Activated naive CD4-positive, alpha-beta T cell treated with anti-CD3 and anti-CD28 coated beads for 36 hours (primary cell): ENCODE data around the gene MYORG. TPM values are rescaled to one million over a fixed set of nuclear protein-coding genes. Genes with fewer than 3 reads are reported as not detected.
A peak's percentile ranks its signal among the peaks of the same experiment; 100 is the strongest.
"Not testable (repeated sequence)": the region's sequence is repeated elsewhere in the genome, so short reads cannot be mapped to it uniquely, and the experiment has no call there.

ENCODE experiments used
- CTCF ChIA-PET: fragments of 350-600 bp; sonication (Branson Sonifier 250); formaldehyde crosslinking; loops from one replicate; lab custom pipeline; 2021; ENCODE audit warnings: antibody characterized with exemption; lab: Charles Lee
- DNase-seq: peaks from one replicate; pipeline ENCODE4 v3.0.0-alpha.2; 2020
- H3K27ac Mint-ChIP-seq: one replicate; pipeline ENCODE4 v1.8.0; 2021; ENCODE audit warnings: mild to moderate bottlenecking, mixed read lengths
- H3K27me3 Mint-ChIP-seq: one replicate; pipeline ENCODE4 v1.8.0; 2021; ENCODE audit warnings: low read depth, mixed read lengths
- H3K36me3 Mint-ChIP-seq: one replicate; pipeline ENCODE4 v1.8.0; 2021; ENCODE audit warnings: low read depth, mixed read lengths
- H3K4me1 Mint-ChIP-seq: one replicate; pipeline ENCODE4 v1.8.0; 2021; ENCODE audit warnings: low read depth, mixed read lengths
- H3K4me3 Mint-ChIP-seq: one replicate; pipeline ENCODE4 v1.8.0; 2021; ENCODE audit warnings: mild to moderate bottlenecking, moderate library complexity, mixed read lengths
- H3K9me3 Mint-ChIP-seq: one replicate; pipeline ENCODE4 v1.8.0; 2021; ENCODE audit warnings: mixed read lengths
- intact Hi-C: fragments of 100-400 bp; cut with micrococcal nuclease; formaldehyde crosslinking; loops from one replicate; pipeline ENCODE4 v1.15.1; 2023
- total RNA-seq, 2 experiments: library from RNA; stranded (reverse); gene quantifications; one replicate each; pipeline ENCODE4 v1.2.3, GENCODE V29; 2021

The MYORG gene
- total RNA-seq, 2 experiments from 2014 or later = 1.1 to 2.0 TPM

DNA sequence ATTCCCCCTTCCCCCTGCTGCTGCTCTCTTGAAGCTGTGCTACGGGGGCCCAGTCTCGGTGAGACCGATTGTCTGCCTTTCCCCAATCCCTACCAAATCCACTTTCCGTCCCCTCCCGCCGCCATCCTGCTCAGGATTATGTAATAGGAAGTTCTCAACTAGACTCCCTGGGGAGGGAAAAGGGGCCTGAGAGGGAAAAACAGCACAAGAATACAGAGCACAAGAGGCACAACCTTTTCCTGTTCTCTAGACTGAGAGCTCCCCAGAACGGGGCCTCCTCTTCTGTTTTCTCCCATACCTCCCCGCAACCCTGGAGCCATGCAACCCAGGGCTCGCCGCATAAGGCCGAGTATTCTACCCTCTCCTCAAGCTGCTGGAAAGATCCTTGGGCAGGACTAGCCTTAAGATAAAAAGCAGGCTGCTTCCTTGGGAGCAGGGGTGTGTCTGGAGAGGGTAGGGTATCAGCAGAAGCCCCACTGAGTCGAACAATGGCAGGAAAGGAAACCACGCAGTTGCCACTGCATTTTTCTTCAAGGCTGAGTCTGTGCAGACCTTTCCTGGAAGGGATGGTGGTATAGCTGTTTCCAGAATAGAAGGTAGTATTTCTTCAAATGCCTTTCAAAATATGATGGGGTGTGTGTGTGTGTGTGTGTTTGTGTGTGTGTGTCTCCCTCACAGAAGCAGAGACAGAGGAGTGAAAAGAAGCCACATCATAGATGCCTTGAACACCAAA is 12.9 kb downstream of the MYORG start:
- peaks cover 15% of the 10 kb centered on the region for H3K4me1 Mint-ChIP-seq
- H3K4me3 Mint-ChIP-seq = no peak overlapping the region
- H3K27ac Mint-ChIP-seq = peak overlapping the region; percentile 0
- H3K9me3 Mint-ChIP-seq = peaks cover 6% of the 10 kb centered on the region
- CTCF ChIA-PET = interaction anchor here (0.6 to 1.2 kb wide), 3 partner anchors 11 to 516 kb away, joined by 4 to 6 read pairs (median 6); no protein-coding TSS in a partner anchor
- no peaks in the 10 kb centered on the region for H3K27me3 Mint-ChIP-seq
- peaks cover 2% of the 10 kb centered on the region for H3K36me3 Mint-ChIP-seq
- peak; percentile 44 for DNase-seq
- intact Hi-C loops = no loop called here

- H3K9me3 Mint-ChIP-seq = peaks cover 6% of the 10 kb centered on the region
- no peaks in the 10 kb centered on the region for H3K27me3 Mint-ChIP-seq
- intact Hi-C loops = no loop called here
- H3K36me3 Mint-ChIP-seq = peaks cover 4% of the 10 kb centered on the region
- no peak overlapping the region for H3K4me3 Mint-ChIP-seq
- CTCF ChIA-PET = interaction anchor here (0.7 kb wide), 1 partner anchor 22 kb away, joined by 3 read pairs; no protein-coding TSS in a partner anchor
- DNase-seq = no peak
- H3K27ac Mint-ChIP-seq = no peak overlapping the region
- peaks cover 15% of the 10 kb centered on the region for H3K4me1 Mint-ChIP-seq
Measured at GRCh38 chr9:34362614-34363214, 14.0 kb downstream of the MYORG start.

DNA sequence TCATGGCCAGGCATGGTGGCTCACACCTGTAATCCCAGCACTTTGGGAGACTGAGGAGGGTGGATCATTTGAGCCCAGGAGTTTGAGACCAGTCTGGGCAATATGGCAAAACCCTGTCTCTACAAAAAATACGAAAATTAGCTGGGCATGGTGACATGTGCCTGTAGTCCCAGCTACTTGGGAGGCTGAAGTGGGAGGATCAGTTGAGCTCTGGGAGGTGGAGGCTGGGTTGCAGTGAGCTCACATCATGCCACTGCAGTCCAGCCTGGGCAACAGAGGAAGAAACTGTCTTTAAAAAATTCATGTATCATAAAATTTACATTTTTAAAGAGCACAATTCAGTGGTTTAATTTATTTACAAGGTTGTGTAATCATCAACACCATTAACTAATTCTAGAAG is 23.7 kb downstream of the MYORG start:
- DNase-seq, H3K27ac Mint-ChIP-seq, H3K4me3 Mint-ChIP-seq, intact Hi-C loops, H3K4me1 Mint-ChIP-seq, H3K27me3 Mint-ChIP-seq, CTCF ChIA-PET: not testable (repeated sequence)
- Mint-ChIP-seq H3K36me3 (peaks cover 19% of the 10 kb centered on the region), H3K9me3 (peaks cover 12% of the 10 kb centered on the region)

- H3K27ac Mint-ChIP-seq, H3K4me3 Mint-ChIP-seq, H3K9me3 Mint-ChIP-seq, DNase-seq, H3K27me3 Mint-ChIP-seq, intact Hi-C loops, H3K4me1 Mint-ChIP-seq: not testable (repeated sequence)
- H3K36me3 Mint-ChIP-seq = peaks cover 16% of the 10 kb centered on the region
- CTCF ChIA-PET = interaction anchor here (1.3 kb wide), 1 partner anchor 194 kb away, joined by 3 read pairs; no protein-coding TSS in a partner anchor
Measured at GRCh38 chr9:34352122-34352652, 24.5 kb downstream of the MYORG start.

DNA sequence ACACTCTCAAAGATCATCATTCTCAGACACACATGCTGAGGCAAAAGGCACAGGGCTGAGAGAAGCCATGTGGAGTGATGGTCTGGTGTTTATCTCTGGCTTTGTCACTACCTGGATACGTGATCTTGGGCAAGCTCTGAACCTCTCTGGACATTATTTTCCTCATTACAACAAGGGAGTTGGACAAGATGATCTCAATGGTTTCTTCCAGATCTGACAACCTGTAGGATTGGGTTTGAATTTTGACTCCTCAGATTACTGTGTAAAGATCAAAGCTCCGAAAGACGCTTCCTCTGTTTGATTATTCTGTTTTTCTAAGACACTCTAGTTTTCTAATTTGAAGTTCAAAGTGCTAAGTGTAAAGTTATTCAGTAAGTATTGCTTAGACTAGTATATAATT is 27.4 kb downstream of the MYORG start:
- Mint-ChIP-seq H3K9me3 (no peaks in the 10 kb centered on the region), H3K27ac (no peak overlapping the region), H3K36me3 (peaks cover 2% of the 10 kb centered on the region), H3K4me1 (no peaks in the 10 kb centered on the region), H3K27me3 (no peaks in the 10 kb centered on the region), H3K4me3 (no peak overlapping the region)
- intact Hi-C loops = no loop called here
- CTCF ChIA-PET = no interaction called here
- no peak for DNase-seq

DNA sequence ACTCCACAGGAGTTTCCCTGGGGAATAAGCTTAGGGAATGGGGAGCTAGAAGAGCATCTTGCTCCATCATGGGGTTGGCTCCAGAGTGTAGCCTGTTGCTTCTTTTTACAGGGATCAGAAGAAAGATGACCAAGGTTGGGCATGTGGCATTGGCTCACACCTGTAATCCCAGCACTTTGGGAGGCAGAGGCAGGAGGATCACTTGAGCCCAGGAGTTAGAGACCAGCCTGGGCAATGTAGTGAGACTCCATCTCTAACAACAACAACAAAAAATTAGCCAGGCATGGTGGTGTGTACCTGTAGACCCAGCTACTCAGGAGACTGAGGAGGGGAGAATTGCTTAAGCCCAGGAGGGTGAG is 28.9 kb downstream of the MYORG start:
- H3K4me1 Mint-ChIP-seq = no peaks in the 10 kb centered on the region
- no peak overlapping the region for H3K27ac Mint-ChIP-seq
- CTCF ChIA-PET = interaction anchor here (0.7 kb wide), 1 partner anchor 27 kb away, joined by 3 read pairs; no protein-coding TSS in a partner anchor
- no peaks in the 10 kb centered on the region for H3K27me3 Mint-ChIP-seq
- H3K9me3 Mint-ChIP-seq = no peaks in the 10 kb centered on the region
- H3K36me3 Mint-ChIP-seq = peaks cover 4% of the 10 kb centered on the region
- no peak for DNase-seq
- intact Hi-C loops = no loop called here
- H3K4me3 Mint-ChIP-seq = no peak overlapping the region

DNA sequence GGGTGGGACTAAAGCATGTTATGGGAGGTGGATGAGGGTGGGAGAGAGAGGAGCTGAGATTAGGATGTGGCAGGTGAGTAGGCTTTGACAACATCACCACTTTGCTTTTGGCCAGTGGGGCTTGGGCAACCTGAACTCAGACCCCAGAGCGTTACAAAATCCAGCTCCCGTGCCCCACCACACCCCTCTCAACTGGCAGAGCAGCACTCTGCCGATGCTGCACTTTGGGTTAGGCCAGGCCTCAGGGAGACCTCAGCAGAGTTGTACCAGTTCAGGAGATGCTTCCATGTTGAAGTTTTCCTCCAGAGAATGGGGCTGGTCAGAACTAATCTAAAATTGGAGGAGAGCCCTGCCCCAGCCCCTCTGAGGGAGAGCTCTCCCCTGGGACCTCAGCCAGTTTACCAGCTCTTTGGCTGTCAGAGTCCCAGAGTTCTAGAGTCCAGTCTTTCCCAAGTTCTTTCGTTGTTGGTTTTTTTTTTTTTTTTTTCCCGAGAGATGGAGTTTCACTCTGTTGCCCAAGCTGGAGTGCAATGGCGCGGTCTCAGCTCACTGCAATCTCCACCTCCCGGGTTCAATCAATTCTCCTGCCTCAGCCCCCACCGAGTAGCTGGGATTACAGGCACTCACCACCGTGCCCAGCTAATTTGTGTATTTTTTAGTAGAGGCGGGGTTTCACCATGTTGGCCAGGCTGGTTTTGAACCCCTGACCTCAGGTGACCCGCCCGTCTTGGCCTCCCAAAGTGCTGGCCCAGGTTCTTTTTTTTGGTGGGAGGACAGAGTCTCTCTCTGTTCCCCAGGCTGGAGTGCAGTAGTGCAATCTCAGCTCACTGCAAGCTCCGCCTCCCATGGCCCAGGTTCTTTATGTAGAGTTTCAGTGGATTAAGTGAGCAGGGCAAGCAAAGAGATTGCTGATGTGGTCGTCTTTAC is 29.6 kb downstream of the MYORG start:
- intact Hi-C loops = no loop called here
- CTCF ChIA-PET = interaction anchor here (0.6 to 0.7 kb wide), 2 partner anchors 26 to 698 kb away, joined by 3 read pairs; no protein-coding TSS in a partner anchor
- H3K4me3 Mint-ChIP-seq = no peak overlapping the region
- no peaks in the 10 kb centered on the region for H3K27me3 Mint-ChIP-seq
- no peaks in the 10 kb centered on the region for H3K4me1 Mint-ChIP-seq
- H3K36me3 Mint-ChIP-seq = peaks cover 4% of the 10 kb centered on the region
- H3K9me3 Mint-ChIP-seq = no peaks in the 10 kb centered on the region
- no peak overlapping the region for H3K27ac Mint-ChIP-seq
- no peak for DNase-seq

DNA sequence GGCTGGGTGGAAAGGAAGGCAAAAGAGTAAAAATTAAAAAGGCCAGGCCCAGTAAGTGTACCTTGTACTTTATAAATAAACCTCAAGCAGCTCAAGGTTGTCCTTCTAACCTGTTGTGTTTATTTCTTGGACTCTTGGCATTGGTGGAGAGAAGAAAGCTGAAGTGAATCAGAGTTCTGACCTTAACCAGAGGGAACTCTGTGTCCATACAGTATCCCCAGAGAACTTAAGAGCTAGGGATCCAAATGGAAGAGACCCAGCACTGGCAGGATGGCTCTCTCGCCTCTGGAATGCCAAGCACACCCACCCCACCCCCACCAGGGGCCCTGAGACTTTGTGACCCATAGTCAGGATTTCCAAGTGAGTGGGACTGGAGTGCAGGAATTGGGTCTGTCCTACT is 33.1 kb downstream of the MYORG start:
- DNase-seq = no peak
- Mint-ChIP-seq H3K9me3 (no peaks in the 10 kb centered on the region), H3K27me3 (no peaks in the 10 kb centered on the region), H3K27ac (no peak overlapping the region), H3K4me3 (no peak overlapping the region), H3K4me1 (no peaks in the 10 kb centered on the region), H3K36me3 (peaks cover 8% of the 10 kb centered on the region)
- CTCF ChIA-PET = no interaction called here
- intact Hi-C loops = no loop called here

GRCh38 chr9:34343090-34343489 is 33.6 kb downstream of the MYORG start:
- H3K36me3 Mint-ChIP-seq = peaks cover 10% of the 10 kb centered on the region
- intact Hi-C loops = no loop called here
- H3K27me3 Mint-ChIP-seq = no peaks in the 10 kb centered on the region
- H3K27ac Mint-ChIP-seq = no peak overlapping the region
- DNase-seq = no peak
- no peaks in the 10 kb centered on the region for H3K4me1 Mint-ChIP-seq
- H3K4me3 Mint-ChIP-seq = no peak overlapping the region
- no peaks in the 10 kb centered on the region for H3K9me3 Mint-ChIP-seq
- CTCF ChIA-PET = interaction anchor here (0.6 kb wide), 1 partner anchor 722 kb away, joined by 3 read pairs; no protein-coding TSS in a partner anchor

GRCh38 chr9:34341659-34342295 is 34.9 kb downstream of the MYORG start:
- CTCF ChIA-PET = interaction anchor here (0.6 kb wide), 1 partner anchor 353 kb away, joined by 3 read pairs; no protein-coding TSS in a partner anchor
- Mint-ChIP-seq H3K9me3 (no peaks in the 10 kb centered on the region), H3K27ac (peak overlapping the region; percentile 40), H3K27me3 (no peaks in the 10 kb centered on the region), H3K4me1 (no peaks in the 10 kb centered on the region), H3K4me3 (no peak overlapping the region), H3K36me3 (peaks cover 10% of the 10 kb centered on the region)
- no peak for DNase-seq
- intact Hi-C loops = no loop called here

DNA sequence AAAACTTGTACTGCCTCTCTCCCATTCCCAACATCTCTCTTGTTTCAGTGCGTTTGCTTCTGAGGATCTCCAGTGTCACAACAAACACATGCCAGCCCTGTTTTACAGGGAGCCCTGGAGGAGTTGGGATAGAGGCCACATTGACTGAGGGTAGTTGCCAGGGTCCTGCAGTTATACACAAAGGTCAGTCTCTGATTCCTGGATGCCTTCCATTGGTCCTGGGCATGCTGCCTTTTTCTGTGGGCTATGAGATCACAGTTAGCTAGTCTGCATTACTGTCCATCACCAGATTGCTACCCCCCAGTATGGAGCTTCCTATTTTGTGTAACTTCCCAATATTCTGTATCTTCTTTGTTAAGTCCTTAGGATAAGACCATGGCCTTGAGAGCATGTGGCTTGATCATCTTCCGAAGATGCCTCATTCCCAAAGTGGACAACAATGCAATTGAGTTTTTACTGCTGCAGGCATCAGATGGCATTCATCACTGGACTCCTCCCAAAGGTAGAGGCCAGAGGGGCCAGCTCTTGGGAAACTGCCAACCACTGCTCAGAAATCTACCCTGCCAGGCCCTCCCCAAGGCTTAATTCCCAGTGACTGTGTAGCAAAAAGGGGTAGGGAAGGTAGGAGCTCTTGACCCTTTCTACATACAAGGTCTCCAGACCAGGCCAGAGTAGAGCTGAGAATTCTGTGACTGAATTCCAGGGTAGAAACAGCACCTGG is 37.9 kb downstream of the MYORG start:
- H3K9me3 Mint-ChIP-seq = no peaks in the 10 kb centered on the region
- peaks cover 15% of the 10 kb centered on the region for H3K4me1 Mint-ChIP-seq
- H3K36me3 Mint-ChIP-seq = peaks cover 9% of the 10 kb centered on the region
- no peaks in the 10 kb centered on the region for H3K27me3 Mint-ChIP-seq
- intact Hi-C loops = loop anchor here (10.0 kb wide), 1 partner anchor 266 kb away; no protein-coding TSS in a partner anchor
- DNase-seq = no peak
- CTCF ChIA-PET = interaction anchor here (0.7 kb wide), 1 partner anchor 9 kb away, joined by 3 read pairs; no protein-coding TSS in a partner anchor
- H3K4me3 Mint-ChIP-seq = no peak overlapping the region
- H3K27ac Mint-ChIP-seq = no peak overlapping the region
